HG02623 (cell line): ENCODE measurements around the gene NPAS1.

Source experiments
- ATAC-seq: cut with Tn5 transposase; IDR thresholded peaks from one replicate; pipeline ENCODE4 v1.9.1; 2021; ENCODE audit warnings: moderate library complexity; ENCODE audit not compliant: unreplicated experiment

The NPAS1 gene

DNA sequence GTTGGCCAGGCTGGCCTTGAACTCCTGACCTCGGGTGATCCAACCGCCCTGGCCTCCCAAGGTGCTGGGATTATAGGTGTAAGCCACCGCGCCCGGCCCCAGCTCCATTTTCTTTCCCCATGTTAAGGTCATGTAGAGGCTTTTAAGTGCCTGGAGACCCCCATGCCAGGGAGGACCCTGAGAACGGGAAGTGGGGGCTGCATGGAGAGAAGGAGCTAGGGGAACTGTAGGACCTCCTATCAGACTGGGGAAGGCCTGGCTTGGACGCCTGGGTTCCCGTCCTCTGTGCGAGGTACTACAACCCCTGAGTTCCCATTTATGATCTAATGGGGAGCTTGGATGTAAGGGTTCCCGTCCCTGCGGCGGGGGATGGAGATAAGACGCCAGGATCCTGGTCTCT is 714 bp upstream of the NPAS1 start:
- no peak for ATAC-seq

DNA sequence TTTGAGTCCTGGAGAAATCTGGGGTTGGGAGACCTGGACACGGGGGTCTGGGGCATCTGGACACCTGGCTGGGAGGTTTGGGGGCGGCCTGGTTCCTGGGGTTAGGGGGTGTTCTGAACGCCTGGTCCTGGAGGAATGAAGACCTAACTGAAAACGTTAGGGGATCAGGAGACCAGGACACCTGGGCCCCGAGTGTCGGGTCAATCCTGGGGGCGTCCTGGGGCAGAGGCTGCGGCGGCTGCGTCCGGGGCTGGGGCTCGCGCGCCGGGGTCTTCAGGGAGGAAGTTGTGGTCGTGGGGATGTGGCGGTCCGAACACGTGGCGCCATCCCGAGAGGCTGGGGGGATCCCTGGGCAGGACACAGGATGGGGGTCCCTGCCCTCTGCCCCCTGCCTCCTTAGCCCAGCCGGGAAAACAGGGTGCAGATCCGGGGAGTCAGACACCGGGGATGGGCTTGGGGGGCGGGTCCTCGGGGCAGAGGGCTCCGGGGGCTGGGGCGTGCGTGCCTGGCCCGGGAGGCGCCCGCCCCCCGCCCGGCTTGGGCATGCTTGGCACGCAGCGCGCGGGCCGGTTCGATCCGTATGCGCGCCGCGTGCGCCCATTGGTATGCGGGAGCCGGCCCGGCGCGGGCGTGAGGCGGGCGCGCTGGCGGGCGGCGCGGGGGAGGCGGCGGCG is 632 bp downstream of the NPAS1 start:
- no peak for ATAC-seq

DNA sequence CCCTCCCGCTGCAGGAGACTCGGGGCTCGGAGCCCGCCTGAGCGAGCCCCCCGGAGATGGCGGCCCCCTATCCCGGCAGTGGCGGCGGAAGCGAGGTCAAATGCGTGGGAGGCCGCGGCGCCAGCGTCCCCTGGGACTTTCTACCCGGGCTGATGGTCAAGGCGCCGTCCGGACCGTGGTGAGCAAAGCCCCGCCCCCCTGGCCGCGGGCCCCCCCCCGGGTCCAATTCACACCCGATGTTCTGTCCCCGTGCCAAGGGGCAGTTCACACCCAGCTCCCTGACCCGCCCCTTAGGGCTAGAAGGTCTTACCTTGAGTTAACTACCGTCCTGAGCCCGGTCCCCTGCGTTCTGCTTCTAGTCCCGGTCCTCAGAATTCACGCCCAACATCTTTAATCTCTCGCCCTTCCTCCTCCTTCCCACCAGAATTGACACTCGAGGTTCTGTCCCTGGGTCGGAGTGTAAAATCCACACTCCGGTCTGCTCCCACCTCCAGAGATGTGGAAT is 1.4 kb downstream of the NPAS1 start:
- no peak for ATAC-seq

DNA sequence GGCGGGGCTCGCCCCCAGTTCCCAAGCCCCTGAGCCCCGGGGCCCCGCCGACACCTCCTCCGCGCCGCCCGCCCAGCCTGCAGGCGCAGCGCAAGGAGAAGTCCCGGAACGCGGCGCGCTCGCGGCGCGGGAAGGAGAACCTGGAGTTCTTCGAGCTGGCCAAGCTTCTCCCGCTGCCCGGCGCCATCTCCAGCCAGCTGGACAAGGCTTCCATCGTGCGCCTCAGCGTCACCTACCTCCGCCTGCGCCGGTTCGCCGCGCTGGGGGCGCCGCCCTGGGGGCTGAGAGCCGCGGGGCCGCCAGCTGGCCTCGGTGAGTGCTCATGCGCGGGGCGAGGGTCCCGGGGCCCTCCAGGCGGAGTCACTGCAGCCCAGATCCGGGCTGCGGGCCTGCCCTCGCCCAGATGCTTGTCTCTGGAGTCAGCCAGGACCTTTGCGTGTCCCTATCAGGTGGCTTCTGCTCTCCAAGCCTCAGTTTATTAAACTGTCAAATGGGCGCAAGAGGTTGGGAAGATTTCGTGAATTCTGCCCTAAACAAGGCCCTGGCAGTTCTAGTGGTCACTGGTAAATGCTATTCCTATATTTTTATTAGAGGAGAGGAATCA is 2.0 kb downstream of the NPAS1 start:
- ATAC-seq = no peak

DNA sequence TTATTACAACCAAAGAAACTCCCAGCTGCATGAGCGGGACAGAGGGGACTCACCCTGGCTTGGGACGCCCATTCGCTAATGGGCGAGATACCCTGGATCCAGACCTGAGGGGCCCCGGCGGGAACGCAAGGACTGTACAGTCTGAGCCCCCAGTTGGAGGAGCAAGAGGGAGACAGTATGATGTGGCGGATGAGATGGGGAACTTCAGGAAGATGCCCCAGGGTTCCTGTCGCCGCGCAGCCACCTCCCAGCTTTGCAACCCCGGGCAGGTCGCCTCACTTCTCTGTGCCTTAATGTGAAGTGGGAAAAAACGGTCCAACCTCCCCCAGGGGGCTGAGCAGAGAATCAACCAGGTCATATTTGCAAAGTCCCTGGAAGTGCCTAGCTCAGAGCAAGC is 2.5 kb downstream of the NPAS1 start:
- no peak for ATAC-seq

DNA sequence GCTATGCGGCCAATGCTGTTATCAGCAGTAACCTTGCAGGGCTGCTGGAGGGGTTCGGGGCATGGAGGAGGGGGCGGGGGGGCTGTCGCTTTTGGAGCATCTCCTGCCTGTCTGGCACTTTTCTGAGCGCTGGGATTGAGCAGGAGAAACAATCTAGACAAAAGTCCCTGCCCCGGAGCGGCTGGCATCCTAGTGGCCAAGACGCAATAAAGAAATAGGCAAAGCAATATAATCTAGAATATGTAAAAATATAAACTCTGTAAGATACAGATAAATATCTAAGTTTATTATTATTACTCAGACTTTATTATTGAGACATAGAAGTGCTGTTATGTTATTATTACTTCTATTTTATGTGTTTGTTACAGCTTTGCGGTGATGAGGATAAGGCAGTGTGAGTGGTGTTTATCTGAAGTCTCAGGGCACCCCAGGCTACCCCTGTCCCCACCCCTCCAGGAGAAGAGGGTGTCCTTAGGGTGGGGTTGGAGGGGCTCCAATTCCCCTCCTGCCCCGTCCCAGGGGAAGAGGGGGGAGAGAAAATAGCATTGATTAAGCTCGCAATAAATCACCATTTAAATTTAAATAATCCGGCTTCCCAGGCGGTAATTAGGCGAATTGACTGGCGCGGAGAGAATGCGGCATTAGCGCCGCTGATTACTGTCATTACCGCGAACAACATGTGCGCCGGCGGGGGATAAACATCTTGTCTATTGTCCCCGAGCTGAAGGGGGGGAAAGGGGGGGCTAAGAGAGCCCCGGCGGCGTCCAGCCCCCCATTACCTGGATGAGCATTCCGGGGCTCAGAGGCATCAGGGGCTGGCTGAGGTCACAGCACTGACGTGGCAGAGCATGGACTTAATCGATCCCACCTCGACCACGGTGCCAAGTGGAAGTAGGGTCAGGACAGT is 3.2 kb downstream of the NPAS1 start:
- no peak for ATAC-seq

GRCh38 chr19:47023448-47023794 is 3.8 kb downstream of the NPAS1 start:
- no peak for ATAC-seq

- ATAC-seq = no peak
Observed at GRCh38 chr19:47024502-47024901, 4.9 kb downstream of the NPAS1 start.

DNA sequence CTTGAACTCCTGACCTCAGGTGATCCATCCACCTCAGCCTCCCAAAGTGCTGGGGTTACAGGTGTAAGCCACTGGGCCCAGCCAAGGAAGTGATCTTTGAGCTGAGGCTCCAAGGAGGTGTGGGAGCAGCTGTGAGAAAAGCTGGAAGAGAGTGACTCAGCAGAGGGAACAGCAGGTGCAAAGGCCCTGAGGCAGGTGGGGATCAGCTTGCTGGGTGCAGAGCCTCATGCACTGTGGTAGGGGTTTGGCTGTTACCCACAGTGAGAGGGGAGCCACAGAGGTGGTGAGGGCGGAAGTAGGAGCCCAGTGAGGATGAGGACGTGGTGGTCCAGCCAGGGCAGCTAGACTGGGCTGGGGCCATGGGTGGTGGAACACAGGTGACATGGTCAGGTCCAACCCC is 6.5 kb downstream of the NPAS1 start:
- no peak for ATAC-seq

GRCh38 chr19:47026889-47027288 is 7.3 kb downstream of the NPAS1 start:
- ATAC-seq = no peak

DNA sequence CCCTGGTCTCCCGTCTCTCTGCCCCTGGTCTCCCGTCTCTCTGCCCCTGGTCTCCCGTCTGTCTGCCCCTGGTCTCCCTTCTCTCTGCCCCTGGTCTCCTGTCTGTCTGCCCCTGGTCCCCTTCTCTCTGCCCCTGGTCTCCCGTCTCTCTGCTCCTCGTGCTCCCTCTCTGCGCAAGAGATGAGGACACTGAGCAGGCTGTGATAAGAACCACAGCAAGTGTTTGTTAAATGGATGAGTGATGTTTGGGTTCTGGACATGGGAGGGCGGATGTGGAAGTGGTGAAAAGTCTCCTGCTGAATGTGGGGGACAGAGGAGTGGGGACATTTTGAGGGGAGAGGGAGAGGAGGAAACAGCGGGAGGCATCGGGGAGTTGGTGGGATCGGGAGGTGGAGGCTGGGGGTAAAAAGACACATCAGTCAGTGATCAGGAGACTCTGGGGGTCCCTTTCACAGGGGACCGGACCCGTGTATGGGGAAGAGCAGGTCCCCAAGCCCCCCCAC is 8.0 kb downstream of the NPAS1 start:
- no peak for ATAC-seq

DNA sequence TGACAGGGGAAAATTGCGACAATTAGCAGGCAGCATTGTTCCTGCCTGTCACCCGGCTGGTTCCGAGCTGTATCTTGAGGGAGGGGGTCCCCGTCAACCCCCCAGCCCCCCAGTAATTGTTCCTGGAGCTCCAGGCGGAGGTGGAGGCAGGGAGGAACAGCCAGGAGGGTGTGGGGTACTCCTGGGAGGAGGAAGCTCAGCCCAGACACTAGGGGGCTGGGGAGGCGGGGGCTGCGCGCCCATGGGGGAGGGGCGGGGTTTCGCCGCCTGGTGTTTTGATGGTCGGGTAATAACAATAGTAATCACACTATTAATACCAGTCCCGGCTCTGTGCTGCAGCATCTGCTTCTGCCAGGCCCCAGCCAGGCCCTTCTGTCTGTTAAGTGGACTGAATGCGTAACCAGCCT is 8.6 kb downstream of the NPAS1 start:
- no peak for ATAC-seq

DNA sequence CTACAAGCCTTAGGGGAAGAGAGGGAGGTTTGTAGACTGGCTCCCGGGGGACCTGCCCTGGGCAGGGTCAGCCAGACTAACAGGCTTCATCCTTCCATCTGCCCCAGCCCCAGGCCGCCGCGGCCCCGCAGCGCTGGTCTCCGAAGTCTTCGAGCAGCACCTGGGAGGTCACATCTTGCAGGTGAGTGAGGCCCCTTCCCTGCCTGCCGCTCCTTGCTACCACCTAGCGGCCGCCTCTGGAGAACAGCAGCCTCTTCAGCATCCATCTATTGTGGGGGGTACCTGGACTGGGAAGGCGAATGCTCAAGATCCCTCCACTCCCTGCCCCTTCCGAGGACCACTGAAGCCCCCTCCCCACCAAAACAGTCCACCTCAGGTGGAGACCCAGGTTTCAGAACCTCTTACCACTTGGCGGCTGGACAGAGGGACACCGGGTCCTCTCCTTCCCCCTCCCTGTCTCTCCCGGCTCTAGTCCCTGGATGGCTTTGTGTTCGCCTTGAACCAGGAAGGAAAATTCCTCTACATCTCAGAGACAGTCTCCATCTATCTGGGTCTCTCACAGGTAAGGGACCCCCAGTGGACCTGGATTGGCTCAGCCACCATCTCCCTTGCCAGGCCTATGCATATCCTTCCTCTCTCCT is 12.7 kb downstream of the NPAS1 start:
- no peak for ATAC-seq

- ATAC-seq = peak; percentile 72
Observed at GRCh38 chr19:47035127-47036096, 15.8 kb downstream of the NPAS1 start.

- ATAC-seq = no peak
Observed at GRCh38 chr19:47036097-47036651, 16.5 kb downstream of the NPAS1 start.

GRCh38 chr19:47037766-47038165 is 18.1 kb downstream of the NPAS1 start:
- ATAC-seq = no peak

DNA sequence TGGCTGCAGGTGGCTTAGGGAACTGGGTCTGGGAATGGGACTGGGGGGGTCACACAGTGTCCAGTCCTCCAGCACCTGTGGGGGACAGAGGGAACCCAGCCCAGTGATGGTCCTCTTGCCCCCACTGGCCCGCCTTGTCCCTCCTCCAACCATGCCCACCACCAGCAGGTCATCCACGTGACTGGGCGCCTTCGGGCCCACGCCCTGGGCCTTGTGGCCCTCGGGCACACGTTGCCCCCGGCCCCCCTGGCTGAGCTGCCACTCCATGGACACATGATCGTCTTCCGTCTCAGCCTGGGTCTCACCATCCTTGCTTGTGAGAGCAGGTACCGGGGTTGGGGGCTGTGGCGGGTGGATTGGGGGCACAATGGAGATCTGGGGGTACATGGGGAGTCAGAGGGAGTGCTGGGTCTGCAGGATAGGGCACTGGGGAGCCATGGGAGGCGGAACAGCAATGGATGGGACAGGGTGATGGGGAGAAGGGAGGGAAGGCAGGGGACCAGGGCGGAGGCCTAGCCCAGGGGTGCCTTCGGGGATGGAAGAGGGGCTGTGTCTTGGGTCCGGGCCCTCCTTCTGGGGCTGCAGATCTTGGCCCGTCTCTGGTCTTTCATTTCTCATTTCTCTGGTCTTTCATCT is 19.7 kb downstream of the NPAS1 start:
- ATAC-seq = no peak

GRCh38 chr19:47040869-47041268 is 21.2 kb downstream of the NPAS1 start:
- ATAC-seq = no peak
